ENCODE data around the gene DLL3. TPM values are rescaled to one million over a fixed set of nuclear protein-coding genes. Genes with fewer than 3 reads are reported as not detected.

The DLL3 gene
- total RNA-seq, 1 experiment from 2014 or later, result 0.17 TPM

DNA sequence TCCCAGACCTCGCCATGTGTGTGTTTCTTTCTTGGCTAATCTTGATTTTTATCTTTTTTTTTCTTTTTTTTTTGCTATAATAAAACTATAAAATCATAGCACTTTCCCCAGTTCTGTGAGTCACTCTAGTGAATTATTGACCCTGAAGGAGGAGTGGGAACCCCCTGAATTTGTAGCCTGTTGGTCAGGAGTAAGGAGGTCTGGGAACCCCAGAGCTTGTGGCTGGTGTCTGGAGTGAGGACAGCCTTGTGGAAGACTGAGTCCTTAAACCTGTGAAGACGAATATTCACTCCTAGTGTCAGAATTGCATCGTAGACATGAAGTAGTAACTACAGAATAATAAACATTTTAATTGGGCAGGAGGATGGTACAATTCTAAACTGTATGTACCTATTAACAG is 26.5 kb downstream of the DLL3 start:
- ATAC-seq (no peak), DNase-seq (ENCODE audit: low read depth, low spot score) (no peak)
- TF ChIP-seq SIN3A (IDR thresholded peaks at IDR 0.05; ENCODE audit: low read depth), result no peak
- Histone ChIP-seq H3K27me3 (ENCODE audit: insufficient read depth, low read length) (no peaks in the 10 kb centered on the region), H3K4me3 (replicated peaks in 1 of 2; ENCODE audit: low read depth in 1 of 2, low read length in 2 of 2) (no peak overlapping the region), H3K79me2 (ENCODE audit: insufficient read depth, low read length) (no peaks in the 10 kb centered on the region), H3K4me2 (ENCODE audit: low read length) (no peak overlapping the region), H4K20me1 (ENCODE audit: insufficient read depth) (no peaks in the 10 kb centered on the region), H3K9me3 (ENCODE audit: control insufficient read depth in 1 of 2, insufficient read depth in 1 of 2, low read depth in 1 of 2, low read length in 2 of 2) (no peaks in the 10 kb centered on the region), H3K9ac (ENCODE audit: low read length) (no peak overlapping the region), H3K9me2 (ENCODE audit: insufficient read depth) (no peaks in the 10 kb centered on the region), H3K27ac (ENCODE audit: low read depth, low read length) (no peak overlapping the region), H3K36me3 (ENCODE audit: control insufficient read depth in 1 of 2, insufficient read depth in 2 of 2, low read length in 2 of 2) (no peaks in the 10 kb centered on the region), H2AFZ (ENCODE audit: low read depth, low read length, poor library complexity, severe bottlenecking) (no peak overlapping the region), H3K4me1 (ENCODE audit: control insufficient read depth in 1 of 2, insufficient read depth in 2 of 2, low read length in 2 of 2) (no peaks in the 10 kb centered on the region)
- RAD21 ChIA-PET (ENCODE audit: low non-redundant PET in 1 of 2, low total read pairs in 2 of 2, uncharacterized antibody in 2 of 2, unreplicated experiment in 2 of 2), result no interaction called here
- CTCF ChIA-PET, result no interaction called here
- intact Hi-C loops (cut with micrococcal nuclease), result no loop called here
- BruUV-seq (replicated peaks), result no TSS peak
- POLR2A ChIA-PET, result no interaction called here

DNA sequence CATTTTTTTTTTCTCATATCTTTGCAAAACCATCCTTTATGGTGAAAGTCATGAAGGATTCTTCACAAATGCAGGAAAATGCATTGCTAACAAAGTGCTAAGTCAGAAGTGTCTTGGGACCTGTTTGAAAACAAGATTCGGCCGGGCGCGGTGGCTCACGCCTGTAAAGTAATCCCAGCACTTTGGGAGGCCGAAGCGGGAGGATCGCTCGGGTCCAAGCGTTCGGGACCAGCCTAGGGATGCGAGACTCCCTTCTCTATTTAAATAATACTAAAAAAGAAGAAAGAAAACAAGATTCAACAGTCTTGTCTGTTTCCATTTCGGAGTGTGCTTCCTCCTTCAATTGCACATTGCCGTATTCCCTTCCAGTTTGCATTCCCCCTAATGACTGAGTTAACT is 33.1 kb downstream of the DLL3 start:
- no peak for TF ChIP-seq YY1 (IDR thresholded peaks at IDR 0.05; ENCODE audit: extremely low read depth, insufficient replicate concordance, low read depth, low read length)
- no peak for TF ChIP-seq FOSL1 (IDR thresholded peaks at IDR 0.05; ENCODE audit: low read depth)
- TF ChIP-seq RAD21 (IDR thresholded peaks at IDR 0.05; ENCODE audit: low read depth), result no peak
- TF ChIP-seq SP1 (IDR thresholded peaks at IDR 0.05; ENCODE audit: low read depth), result no peak
- TF ChIP-seq JUND (IDR thresholded peaks at IDR 0.05), result no peak
- no peak for TF ChIP-seq EZH2 (IDR thresholded peaks at IDR 0.05)
- TF ChIP-seq POLR2A (IDR thresholded peaks at IDR 0.05; ENCODE audit: borderline replicate concordance, extremely low read depth, insufficient read depth, insufficient read length), result no peak
- TF ChIP-seq ZNF274 (IDR thresholded peaks at IDR 0.05; ENCODE audit: low read depth, low read length), result no peak
- TF ChIP-seq TCF7L2 (IDR thresholded peaks at IDR 0.05; ENCODE audit: borderline replicate concordance, extremely low read depth, insufficient read depth, insufficient read length), result no peak
- TF ChIP-seq, protein P1, sequence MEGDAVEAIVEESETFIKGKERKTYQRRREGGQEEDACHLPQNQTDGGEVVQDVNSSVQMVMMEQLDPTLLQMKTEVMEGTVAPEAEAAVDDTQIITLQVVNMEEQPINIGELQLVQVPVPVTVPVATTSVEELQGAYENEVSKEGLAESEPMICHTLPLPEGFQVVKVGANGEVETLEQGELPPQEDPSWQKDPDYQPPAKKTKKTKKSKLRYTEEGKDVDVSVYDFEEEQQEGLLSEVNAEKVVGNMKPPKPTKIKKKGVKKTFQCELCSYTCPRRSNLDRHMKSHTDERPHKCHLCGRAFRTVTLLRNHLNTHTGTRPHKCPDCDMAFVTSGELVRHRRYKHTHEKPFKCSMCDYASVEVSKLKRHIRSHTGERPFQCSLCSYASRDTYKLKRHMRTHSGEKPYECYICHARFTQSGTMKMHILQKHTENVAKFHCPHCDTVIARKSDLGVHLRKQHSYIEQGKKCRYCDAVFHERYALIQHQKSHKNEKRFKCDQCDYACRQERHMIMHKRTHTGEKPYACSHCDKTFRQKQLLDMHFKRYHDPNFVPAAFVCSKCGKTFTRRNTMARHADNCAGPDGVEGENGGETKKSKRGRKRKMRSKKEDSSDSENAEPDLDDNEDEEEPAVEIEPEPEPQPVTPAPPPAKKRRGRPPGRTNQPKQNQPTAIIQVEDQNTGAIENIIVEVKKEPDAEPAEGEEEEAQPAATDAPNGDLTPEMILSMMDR (IDR thresholded peaks at IDR 0.05 in 2 of 3, conservative IDR thresholded peaks at IDR 0.05 in 1 of 3; ENCODE audit: borderline replicate concordance in 1 of 3, insufficient read depth in 1 of 3, low read depth in 2 of 3, low read length in 2 of 3), result no peak
- TF ChIP-seq CEBPB (IDR thresholded peaks at IDR 0.05; ENCODE audit: low read depth), result no peak
- TF ChIP-seq, protein P2, sequence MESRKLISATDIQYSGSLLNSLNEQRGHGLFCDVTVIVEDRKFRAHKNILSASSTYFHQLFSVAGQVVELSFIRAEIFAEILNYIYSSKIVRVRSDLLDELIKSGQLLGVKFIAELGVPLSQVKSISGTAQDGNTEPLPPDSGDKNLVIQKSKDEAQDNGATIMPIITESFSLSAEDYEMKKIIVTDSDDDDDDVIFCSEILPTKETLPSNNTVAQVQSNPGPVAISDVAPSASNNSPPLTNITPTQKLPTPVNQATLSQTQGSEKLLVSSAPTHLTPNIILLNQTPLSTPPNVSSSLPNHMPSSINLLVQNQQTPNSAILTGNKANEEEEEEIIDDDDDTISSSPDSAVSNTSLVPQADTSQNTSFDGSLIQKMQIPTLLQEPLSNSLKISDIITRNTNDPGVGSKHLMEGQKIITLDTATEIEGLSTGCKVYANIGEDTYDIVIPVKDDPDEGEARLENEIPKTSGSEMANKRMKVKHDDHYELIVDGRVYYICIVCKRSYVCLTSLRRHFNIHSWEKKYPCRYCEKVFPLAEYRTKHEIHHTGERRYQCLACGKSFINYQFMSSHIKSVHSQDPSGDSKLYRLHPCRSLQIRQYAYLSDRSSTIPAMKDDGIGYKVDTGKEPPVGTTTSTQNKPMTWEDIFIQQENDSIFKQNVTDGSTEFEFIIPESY (IDR thresholded peaks at IDR 0.05; ENCODE audit: extremely low read depth, insufficient replicate concordance, low read length), result no peak
- no peak for TF ChIP-seq POLR2AphosphoS5 (IDR thresholded peaks at IDR 0.05; ENCODE audit: low read depth, low read length)
- no peak for TF ChIP-seq ELF1 (IDR thresholded peaks at IDR 0.05; ENCODE audit: borderline replicate concordance, low read depth)
- TF ChIP-seq SRF (IDR thresholded peaks at IDR 0.05; ENCODE audit: low read depth), result no peak
- H3K27ac ChIP-seq (ENCODE audit: low read depth, low read length), result peak overlapping the region; percentile 58; the same call in 1 of the 2 replicates

More for the DNA sequence above, 33.1 kb downstream of the DLL3 start:
- DNase-seq (ENCODE audit: low read depth, low spot score) (no peak), ATAC-seq (no peak)
- ChIA-PET POLR2A (no interaction called here), RAD21 (ENCODE audit: low non-redundant PET in 1 of 2, low total read pairs in 2 of 2, uncharacterized antibody in 2 of 2, unreplicated experiment in 2 of 2) (no interaction called here), CTCF (interaction anchor here (0.7 to 2.8 kb wide), 5 partner anchors 10 to 101 kb away, joined by 3 to 24 read pairs (median 5); no protein-coding TSS in a partner anchor)
- peak overlapping the region; percentile 97 for H3K4me2 ChIP-seq (ENCODE audit: low read length)
- no peaks in the 10 kb centered on the region for H3K36me3 ChIP-seq (ENCODE audit: control insufficient read depth in 1 of 2, insufficient read depth in 2 of 2, low read length in 2 of 2)
- no peaks in the 10 kb centered on the region for H4K20me1 ChIP-seq (ENCODE audit: insufficient read depth)
- H2AFZ ChIP-seq (ENCODE audit: low read depth, low read length, poor library complexity, severe bottlenecking), result peak overlapping the region; percentile 80
- peak overlapping the region; percentile 58 for H3K9ac ChIP-seq (ENCODE audit: low read length)
- intact Hi-C loops (cut with micrococcal nuclease), result loop anchor here (1.0 to 10.0 kb wide), 3 partner anchors 58 to 317 kb away; partner anchors contain the start of gene SUPT5H
- H3K27me3 ChIP-seq (ENCODE audit: insufficient read depth, low read length), result no peaks in the 10 kb centered on the region
- no peaks in the 10 kb centered on the region for H3K79me2 ChIP-seq (ENCODE audit: insufficient read depth, low read length)
- H3K9me3 ChIP-seq (ENCODE audit: control insufficient read depth in 1 of 2, insufficient read depth in 1 of 2, low read depth in 1 of 2, low read length in 2 of 2), result no peaks in the 10 kb centered on the region
- no peaks in the 10 kb centered on the region for H3K9me2 ChIP-seq (ENCODE audit: insufficient read depth)
- BruUV-seq (replicated peaks), result no TSS peak
- peaks cover 3 to 13% of the 10 kb centered on the region in 2 experiments; a peak in 3 of 4 replicates for H3K4me1 ChIP-seq (ENCODE audit: control insufficient read depth in 1 of 2, insufficient read depth in 2 of 2, low read length in 2 of 2)
- H3K4me3 ChIP-seq (replicated peaks in 1 of 2; ENCODE audit: low read depth in 1 of 2, low read length in 2 of 2), result peak overlapping the region; percentile 67 to 82

All from HCT116 (cell line).